ENCODE results near the gene ASAP2. TPM values are rescaled to one million over a fixed set of nuclear protein-coding genes. Genes with fewer than 3 reads are reported as not detected.

ASAP2 gene
- 23.7 and 28.0 TPM in 2 replicates for total RNA-seq
- polyA plus RNA-seq (2012): 18.7 TPM

DNA sequence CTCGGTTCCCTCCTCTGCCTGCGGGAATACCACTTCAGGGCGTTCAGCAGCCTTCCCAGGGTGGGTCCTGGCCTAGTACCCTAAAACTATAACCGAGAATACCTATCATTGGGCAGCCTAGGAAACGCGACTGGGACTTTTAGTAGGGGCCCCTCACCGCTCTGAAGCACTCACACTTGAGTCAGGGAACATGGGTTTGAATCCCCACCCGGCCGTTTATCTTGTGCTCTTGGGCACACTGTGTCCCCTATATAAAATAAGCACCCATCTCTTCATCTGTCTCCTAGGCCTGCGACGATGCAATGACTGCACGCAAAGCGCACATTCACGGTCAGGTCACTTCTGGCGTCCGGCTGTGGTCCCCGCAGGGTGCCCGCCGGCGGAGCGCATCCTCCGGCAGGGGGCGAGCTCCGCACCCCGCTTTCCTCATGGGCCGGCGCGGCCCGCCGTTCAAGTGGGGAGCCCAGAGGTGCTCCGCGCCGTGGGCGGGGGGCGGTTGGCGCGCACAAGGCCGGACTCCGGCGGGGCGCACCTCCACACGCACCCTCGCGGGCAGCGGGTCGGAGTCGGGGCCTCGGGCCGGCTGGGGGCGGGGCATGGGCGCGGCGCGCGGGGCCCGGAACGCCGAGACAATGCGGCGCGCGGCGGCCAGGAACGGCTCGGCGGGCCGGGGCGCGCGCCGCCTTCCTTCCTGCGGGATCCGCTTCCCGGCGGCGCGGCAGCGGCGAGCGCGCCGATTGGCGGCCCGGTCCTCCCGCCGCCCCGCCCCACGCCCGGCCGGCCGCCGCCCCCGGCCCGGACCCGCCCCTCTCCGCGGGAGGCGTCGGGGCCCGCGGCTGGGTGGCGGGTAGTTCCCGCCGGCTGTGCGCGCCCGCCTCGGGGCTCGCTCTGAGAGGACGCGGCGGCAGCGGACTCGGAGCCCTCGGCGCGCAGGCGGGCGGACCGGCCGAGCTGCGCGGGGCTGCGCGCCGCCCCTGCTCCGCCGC is at the start of gene ASAP2:
Gene ASAP2 (plus strand): TSS at position 850 of the 986 bp plus-strand sequence. CDS start 293 bp downstream, outside the sequence.
- peak; percentile 80 for DNase-seq (ENCODE audit: low read depth)

GRCh38 chr2:9158786-9159779 is 47.5 kb upstream of the ASAP2 start:
- DNase-seq (ENCODE audit: low read depth): no peak

- DNase-seq (ENCODE audit: low read depth): no peak
These were observed 45.9 kb upstream of the ASAP2 start for GRCh38 chr2:9160732-9161131.

DNA sequence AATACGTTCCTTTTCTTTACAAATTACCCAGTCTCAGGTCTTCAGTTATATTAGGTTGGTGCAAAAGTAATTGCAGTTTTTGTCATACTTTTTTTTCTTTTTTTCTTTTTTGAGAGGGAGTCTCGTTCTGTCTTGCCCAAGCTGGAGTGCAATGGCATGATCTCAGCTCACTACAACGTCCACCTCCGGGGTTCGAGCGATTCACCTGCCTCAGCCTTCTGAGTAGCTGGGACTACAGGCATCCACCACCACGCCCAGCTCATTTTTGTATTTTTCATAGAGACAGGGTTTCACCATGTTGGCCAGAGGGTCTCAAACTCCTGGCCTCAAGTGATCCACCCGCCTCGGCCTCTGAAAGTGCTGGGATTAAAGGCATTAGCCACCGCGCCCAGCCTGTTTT is 43.8 kb upstream of the ASAP2 start:
- no peak for DNase-seq (ENCODE audit: low read depth)

DNA sequence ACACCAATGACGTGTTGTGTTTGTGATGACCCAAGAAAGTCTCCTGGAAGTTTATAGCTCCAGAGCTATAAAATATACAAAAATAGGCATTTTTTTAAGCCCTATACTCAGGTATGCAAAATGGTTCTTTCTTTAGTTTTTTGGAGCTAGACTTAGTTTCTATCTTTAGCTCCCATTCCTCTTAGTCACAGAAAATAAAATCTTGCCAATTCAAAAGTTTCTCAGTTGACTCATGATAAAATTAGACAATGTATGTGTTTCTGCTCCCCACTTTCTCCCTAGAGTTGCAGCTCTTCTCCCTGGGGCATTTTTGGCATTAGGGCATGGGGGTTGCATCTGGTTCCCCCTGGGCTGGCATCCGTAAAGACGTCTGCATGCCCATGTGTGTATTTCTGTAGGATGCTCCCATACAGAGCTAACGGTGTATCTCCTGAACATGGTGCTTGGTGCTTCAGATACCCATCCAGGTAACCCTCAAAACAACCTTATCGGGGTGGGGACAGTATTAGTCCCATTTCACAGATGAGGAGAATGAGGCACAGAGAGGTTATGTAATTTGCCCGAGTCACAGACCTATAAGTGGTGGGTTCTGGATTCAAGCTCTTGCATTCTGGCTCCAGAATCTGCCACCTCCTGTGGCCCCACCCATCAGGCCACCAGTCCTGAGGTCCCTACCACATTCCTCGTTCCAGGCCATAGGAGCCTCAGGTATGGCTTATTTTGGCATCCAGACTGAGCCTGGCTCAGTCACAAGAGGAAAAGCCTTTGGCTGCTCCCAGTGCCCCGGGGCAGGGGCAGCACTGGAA is 43.1 kb upstream of the ASAP2 start:
- no peak for DNase-seq (ENCODE audit: low read depth)

DNA sequence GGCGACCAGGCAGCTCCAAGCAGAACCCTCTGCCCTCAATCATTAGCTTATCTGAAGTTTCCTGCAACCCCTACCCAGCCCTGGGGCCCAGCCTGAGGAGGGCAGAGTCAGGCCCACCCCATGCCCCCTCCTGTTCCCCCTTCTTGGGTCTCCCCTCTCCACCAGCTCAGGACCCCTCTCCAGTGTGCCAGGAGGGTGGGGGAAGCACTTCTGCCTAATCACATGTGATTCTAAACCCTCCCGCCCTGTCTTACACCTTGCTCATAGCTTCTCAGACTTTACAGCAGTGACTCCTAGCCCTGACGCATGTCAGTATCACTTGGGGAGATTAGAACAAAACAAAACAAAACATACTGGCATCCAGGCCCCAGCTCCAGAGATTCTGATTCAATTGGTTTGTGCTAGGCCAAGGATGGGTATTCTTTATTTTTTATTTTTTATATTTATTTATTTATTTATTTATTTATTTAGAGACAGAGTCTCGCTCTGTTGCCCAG is 42.5 kb upstream of the ASAP2 start:
- no peak for DNase-seq (ENCODE audit: low read depth)

DNA sequence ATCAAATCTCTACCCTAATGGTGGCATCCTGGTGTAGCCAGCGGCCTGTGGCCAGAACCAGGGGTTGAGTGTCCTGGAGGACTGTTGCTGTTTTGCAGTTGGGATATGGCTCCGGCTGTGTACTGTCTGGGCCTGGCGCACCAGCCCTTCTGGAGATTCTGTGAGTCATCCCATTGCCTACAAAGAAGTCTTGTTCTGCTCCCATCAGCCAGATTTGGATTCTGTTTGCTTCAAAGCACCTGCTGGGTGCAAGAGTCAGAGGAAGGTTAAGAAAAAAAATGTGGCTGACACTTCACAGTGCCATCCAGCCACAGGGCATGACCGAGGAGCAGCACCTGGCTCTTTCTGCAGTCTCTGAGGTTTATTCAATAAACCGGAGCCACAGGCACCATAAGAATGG is 41.0 kb upstream of the ASAP2 start:
- DNase-seq (ENCODE audit: low read depth): peak; percentile 85

DNA sequence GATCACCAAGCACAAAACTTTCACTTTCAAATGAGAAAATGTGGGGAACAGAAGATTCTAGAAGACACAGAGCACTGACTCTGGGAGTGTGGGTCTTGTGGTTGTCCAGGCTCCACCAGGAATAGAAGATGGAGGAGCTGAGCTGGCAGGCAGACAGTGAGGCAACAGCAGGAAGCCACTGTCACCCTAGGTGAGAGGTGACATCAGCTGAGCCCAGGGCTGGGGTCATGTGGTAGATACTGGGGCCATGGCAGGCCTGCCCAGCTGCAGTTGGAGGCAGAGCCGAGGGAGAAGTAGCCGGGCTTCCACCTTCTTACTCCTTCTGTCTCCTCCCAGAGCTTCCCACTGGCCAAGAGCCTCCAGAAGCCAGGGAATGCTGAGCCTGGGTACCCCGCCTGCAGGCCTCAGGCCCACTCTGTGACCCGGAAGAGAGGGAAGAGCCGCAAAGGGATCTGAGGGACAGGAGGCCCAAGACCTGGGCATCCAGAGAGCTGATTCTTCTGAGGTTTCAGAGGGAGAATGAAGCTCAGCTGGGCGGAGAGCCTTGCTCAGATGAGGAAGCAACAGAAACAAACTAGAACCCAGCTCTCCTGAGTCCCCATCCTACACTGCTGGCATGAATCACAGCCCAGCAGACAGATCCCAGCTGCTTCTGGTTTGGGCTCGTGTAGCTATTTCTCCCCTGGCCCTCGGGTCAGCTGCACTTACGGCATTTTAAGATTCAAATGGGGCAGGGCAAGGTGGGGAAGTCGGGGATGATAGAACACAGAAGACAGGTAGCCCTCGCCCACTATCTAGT is 39.8 kb upstream of the ASAP2 start:
- DNase-seq (ENCODE audit: low read depth): peak; percentile 59

GRCh38 chr2:9167718-9168657 is 38.6 kb upstream of the ASAP2 start:
- DNase-seq (ENCODE audit: low read depth): no peak

GRCh38 chr2:9168821-9169221 is 37.8 kb upstream of the ASAP2 start:
- peak; percentile 47 for DNase-seq (ENCODE audit: low read depth)

GRCh38 chr2:9169349-9170107 is 37.1 kb upstream of the ASAP2 start:
- DNase-seq (ENCODE audit: low read depth): no peak

GRCh38 chr2:9170458-9171130 is 36.0 kb upstream of the ASAP2 start:
- no peak for DNase-seq (ENCODE audit: low read depth)

DNA sequence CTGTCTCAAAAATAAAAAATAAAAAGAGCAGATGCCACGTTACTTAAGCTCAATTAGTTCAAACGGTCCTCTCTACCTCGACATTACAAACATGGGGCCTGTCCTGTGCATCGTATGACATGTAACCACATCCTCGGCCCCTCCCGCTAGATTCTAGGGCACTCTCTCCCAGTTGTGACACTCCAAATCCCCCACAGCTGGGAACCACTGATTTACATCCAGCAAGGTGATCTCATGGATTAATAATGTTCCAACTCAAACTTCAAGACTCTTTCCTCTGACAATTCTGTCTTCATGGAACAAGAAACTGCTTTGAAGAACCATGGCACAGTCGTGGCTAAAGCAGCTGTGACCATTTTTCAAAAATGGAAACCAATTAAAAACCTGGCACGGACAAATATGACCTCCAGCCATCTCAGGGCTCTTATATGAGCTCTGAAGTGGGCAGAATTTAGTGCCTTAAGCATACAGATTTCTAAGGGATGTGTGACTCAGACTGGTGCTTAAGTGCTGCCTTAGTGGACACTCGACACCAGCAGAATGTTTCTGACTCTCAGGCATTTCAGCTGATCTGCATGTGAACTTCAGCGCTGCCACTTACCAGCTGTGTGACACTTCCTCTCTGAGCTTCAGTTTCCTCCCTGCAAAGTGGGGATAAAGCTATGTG is 31.7 kb upstream of the ASAP2 start:
- peak; percentile 85 for DNase-seq (ENCODE audit: low read depth)

GRCh38 chr2:9178110-9178903 is 28.3 kb upstream of the ASAP2 start:
- DNase-seq (ENCODE audit: low read depth): no peak

DNA sequence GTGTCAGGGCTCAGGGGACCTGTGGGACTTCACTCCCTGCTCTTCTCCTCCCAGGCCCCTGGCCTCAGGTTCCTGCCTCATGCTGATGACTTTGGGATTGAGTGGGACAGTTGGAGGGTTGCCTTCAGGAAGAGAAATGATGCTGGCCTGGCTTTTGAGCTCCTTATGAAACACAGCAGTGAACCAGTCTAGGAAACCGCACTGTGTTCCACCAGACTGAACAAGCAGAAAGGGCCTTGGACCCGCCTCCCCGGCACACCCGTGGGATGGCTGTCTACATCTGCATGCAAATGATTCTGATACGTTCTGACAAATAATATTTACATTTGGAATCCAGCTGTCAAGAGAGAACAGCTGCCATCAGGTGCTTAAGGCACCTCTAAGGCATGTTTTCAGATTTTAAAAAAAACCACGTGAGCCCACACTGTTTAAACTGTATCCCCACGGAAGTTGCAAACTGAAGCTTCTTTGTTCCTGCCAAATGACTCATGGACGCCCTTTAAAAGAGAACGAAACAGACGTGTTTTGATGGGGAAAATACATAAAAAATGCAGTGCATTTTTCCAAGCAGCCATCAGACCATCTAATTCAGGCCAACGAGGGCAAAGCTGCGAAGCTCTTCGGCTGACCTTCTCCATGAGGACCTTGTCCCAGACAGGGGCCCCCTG is 27.6 kb upstream of the ASAP2 start:
- peak; percentile 50 for DNase-seq (ENCODE audit: low read depth)
